Keratinocyte (primary cell): ENCODE measurements around the gene NTN5.

Experiments
- EZH2 ChIP-seq: IDR thresholded peaks from one replicate; pipeline ENCODE4 v1.6.1; 2012; ENCODE audit warnings: inconsistent platforms, mild to moderate bottlenecking, low read length, moderate library complexity
- TF ChIP-seq, protein P1 (sequence below), 3 experiments: IDR thresholded peaks in 1 of 3; conservative IDR thresholded peaks in 1 of 3; optimal IDR thresholded peaks in 1 of 3; 2 replicates in 2 of 3; 3 replicates in 1 of 3; pipeline versions ENCODE3 to v1.5.1; 2011; ENCODE audit warnings: low read length in 3 of 3, mild to moderate bottlenecking in 3 of 3, moderate library complexity in 2 of 3, control low read depth in 1 of 3, inconsistent platforms in 1 of 3; ENCODE audit not compliant: insufficient read depth in 2 of 3; ENCODE audit errors: extremely low read depth in 1 of 3

DNA sequence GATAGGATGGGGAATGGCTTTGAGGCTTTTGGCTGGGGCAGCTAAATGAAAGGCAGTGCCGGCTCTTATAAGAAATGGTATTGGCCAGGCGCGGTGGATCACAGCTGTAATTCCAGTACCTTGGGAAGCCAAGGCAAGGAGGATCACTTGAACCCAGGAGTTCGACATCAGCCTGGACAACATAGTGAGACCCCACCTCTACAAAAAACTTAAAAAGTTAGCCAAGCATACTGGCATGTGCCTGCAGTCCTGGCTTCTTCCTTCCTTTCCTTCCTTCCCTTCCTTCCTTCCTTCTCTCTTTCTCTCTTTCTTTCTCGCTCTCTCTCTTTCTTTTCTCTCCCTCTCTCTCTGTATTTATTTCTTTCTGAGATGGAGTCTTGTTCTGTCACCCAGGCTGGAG is 30.0 kb downstream of the NTN5 start:
- TF ChIP-seq, protein P1, sequence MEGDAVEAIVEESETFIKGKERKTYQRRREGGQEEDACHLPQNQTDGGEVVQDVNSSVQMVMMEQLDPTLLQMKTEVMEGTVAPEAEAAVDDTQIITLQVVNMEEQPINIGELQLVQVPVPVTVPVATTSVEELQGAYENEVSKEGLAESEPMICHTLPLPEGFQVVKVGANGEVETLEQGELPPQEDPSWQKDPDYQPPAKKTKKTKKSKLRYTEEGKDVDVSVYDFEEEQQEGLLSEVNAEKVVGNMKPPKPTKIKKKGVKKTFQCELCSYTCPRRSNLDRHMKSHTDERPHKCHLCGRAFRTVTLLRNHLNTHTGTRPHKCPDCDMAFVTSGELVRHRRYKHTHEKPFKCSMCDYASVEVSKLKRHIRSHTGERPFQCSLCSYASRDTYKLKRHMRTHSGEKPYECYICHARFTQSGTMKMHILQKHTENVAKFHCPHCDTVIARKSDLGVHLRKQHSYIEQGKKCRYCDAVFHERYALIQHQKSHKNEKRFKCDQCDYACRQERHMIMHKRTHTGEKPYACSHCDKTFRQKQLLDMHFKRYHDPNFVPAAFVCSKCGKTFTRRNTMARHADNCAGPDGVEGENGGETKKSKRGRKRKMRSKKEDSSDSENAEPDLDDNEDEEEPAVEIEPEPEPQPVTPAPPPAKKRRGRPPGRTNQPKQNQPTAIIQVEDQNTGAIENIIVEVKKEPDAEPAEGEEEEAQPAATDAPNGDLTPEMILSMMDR (optimal IDR thresholded peaks at IDR 0.05 in 1 of 3, IDR thresholded peaks at IDR 0.05 in 1 of 3, conservative IDR thresholded peaks at IDR 0.05 in 1 of 3; ENCODE audit: extremely low read depth in 1 of 3, insufficient read depth in 2 of 3, low read length in 3 of 3) = no peak
- no peak for TF ChIP-seq EZH2
